GM18517 (cell line): Measurements from ENCODE around the gene CST5.
A peak's percentile ranks its signal among the peaks of the same experiment; 100 is the strongest.
"Not testable (repeated sequence)": the region's sequence is repeated elsewhere in the genome, so short reads cannot be mapped to it uniquely, and the experiment has no call there.

Experiments
- ATAC-seq: cut with Tn5 transposase; IDR thresholded peaks from one replicate; pipeline ENCODE4 v1.9.1; 2021; ENCODE audit warnings: mild to moderate bottlenecking, moderate library complexity; ENCODE audit not compliant: unreplicated experiment

CST5 gene

GRCh38 chr20:23890867-23891266, 11.3 kb upstream of the CST5 start:
- ATAC-seq = not testable (repeated sequence)

DNA sequence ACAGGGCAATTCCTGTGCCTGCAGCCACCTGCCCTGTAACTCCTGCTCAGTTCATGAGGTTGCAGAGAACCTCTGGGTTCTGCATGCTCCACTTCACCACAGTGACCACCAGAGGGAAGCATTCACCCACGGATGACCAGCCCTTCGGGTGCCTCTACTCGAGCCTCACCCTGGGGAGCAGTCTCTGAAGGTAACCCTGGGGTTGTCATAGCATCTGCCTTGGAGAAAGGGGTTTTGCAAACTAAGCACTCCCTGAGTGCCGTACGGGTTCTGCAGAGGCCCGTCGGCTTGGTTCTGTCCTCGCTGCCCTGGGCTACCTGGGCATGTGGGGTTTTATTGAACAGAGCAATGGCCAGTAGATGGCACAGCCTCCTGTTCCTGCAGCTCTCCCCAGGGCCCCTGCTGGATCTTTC, 10.2 kb upstream of the CST5 start:
- ATAC-seq = peak; percentile 66

DNA sequence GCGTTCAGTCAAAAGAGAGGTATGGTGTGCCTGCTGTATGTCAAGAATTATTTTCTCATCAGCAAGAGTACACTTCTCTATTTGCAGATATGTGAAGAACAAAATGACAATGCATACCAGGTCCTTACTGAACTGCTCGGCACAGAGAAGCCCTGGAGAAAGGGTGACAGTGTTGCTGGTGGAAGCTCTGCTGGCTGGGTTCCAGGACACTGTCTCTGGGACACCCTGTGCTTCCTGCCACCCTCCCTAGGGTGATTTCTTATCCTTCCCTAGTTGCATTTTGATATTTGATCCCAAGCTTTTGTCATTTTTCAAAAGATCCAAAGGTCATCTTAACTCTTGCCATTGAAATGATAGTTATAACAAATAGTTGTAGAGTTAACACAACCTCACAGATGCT, 8.3 kb upstream of the CST5 start:
- ATAC-seq = no peak

GRCh38 chr20:23884771-23885162, 5.2 kb upstream of the CST5 start:
- no peak for ATAC-seq

DNA sequence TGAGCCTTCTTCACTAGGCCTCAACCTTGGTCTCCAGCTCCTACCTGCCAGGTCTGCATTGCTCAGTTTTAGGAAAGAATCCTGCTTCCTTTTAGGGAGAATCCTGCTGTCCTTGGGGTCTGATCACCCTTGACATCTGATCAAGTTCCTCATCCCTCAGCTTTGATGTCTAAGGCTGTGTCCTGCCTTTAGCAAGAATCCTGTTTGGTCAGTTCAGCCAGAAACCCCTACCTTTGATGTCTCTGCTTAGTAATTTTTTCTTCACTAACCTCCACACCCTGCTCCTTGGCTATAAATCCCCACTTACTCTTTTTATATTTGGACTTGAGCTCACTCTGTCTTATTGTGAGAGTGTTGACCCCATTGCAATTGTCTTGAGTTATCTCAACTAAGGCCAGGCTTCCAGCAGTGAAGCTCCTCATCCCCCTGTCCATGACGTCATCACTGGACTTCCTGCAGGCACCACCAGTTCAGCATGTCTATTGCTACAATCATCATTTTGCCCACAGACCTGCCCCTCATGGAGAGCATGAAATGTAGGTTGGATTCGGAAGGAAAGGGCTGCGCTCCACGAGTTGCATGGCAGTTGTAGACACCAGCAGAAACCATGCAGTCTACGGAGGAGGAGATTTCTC, 4.7 kb upstream of the CST5 start:
- ATAC-seq = no peak

DNA sequence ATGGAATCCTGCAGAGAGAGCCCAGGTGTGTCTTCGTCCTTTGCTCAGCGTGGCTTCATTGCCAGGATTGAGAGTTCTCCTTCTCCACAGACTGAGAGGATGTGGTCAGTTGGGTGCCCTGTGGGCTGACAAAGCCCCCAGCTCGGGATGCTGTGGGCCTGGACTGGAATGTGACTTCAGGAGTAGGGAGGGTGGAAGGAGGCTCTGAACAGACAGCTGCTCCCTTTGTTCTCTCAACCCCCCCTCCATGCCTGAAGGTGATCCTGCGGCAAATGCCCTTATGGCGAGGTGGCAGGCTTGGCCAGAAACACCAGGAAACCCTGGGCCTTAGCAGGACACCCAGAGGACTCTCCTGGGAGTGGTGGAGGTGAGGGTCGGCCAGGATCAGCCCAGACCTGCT, 1.8 kb upstream of the CST5 start:
- no peak for ATAC-seq

DNA sequence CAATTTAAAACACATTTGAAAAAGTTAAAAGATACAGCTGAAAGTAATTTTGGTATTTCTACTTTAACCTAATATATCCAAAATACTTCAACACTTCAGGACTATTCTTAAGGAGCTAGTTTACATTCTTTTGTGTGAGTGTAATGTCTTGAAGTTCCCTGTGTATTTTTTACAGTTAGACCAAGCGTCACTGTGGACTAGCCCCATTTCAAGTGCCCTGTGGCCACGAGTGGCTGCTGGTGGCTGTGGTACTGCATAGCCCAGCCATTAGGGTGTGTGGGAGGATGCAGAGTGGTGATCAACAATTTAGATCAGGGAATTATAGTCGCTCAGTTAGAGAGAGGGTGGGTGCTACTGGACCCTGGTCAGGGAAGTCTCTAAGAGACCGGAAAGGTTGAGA, 869 bp upstream of the CST5 start:
- no peak for ATAC-seq

- no peak for ATAC-seq
These were observed 345 bp upstream of the CST5 start for GRCh38 chr20:23879811-23880374.

DNA sequence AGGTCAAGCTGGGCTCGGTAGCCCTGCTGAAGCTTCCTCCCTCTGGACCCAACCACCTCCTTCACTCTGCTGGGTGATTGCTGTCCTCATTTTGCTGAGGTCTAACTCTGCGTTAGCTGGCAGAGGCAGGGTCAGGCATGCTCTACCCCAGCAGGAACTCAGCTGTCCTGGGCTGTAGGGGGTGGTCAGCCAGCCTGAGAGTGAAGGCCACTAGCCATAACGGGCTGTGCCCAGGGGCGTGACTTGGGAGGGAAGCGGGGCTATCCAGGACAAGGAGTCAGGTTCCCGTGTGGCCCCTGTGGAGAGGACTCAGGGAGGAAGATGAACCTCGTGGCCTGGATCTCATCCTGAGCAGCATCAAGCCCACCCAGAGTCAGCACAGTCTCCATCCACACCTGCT, 761 bp downstream of the CST5 start:
- no peak for ATAC-seq

DNA sequence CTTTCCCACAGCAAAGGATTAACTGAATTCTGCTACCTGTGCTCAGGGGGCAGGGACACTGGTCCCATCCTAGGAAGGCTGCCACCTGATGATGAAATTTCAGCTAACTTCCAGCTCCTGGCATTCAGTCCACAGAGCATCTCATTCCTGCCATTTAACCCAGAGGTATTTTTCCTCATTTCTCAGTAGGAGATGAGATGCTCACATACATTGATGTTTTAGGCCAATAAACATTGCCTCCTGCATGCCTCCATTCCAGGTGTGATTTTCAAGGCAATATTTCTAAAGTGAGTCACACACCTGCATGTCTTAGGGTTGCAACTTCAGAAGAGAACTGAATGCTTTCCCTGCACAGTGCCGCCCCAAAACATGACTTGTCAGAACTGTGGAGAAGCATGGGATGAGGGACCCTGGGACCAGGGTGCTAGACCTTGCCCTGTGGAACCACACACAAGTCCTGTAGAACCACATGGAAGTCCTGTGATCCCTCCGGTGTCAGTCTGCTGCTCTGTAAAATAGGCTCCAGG, 1.5 kb downstream of the CST5 start:
- ATAC-seq = not testable (repeated sequence)

- no peak for ATAC-seq
These were observed 2.0 kb downstream of the CST5 start for GRCh38 chr20:23877524-23877923.

- ATAC-seq = no peak
These were observed 3.8 kb downstream of the CST5 start for GRCh38 chr20:23875606-23876237.

DNA sequence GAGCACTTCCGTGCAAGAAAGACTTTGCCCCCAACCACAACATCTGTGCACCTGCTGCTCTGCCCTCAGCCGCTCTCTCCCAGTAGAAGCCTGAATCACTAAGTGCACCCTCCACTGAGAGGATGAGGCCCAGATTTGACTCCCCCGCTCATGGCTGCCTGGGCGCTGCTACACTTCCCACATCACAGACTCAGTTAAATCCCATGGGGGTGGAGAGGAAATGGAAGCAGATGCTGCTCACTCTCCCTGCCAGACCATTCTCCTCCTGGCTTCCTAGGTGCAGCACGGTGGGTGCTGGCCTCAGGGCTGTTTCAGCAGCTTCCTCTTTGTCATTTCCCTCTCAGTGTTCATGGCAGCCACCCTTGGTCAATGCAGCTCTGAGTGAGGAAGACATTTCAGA, 4.8 kb downstream of the CST5 start:
- ATAC-seq = no peak

- no peak for ATAC-seq
These were observed 6.1 kb downstream of the CST5 start for GRCh38 chr20:23873370-23874015.

- no peak for ATAC-seq
These were observed 7.5 kb downstream of the CST5 start for GRCh38 chr20:23872065-23872464.

DNA sequence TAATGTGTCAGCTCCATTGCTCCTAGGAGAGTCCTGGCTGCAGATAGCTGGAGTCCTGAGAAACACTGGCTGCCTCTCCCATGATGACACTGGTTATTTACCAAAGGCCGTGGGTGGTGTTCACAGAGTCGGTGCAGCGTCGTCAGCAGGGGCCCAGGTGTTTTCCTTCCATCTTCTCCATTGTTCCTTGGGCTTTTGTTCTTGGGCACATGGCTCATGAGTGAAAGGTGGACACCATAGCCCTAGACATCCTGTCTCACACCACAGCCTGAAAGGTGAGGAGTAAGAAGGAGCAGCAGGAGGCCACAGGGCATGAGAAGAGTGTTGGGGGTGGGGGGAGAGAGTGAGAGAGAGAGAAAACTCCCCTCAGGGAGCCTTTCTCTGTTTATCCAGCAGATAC, 9.1 kb downstream of the CST5 start:
- ATAC-seq = no peak

DNA sequence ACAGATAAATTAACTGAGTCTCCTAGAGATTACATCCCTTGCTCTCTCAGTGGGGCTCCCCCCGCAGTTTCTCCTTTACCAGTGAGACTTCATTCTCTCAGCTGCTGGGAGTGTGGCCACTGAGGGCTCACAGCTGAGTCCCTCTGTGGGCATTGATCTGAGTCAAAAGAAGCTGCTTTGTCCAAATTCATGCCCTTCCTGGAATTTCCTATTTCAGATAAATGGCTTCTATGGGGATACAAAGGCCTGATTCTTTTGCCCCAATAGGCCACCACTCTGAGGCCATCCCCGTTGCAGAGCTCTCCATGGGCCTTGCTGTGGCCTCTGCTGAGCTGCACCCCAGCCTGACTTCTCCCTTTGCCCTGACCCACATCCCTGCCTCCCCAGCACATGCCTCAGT, 10.0 kb downstream of the CST5 start:
- no peak for ATAC-seq

GRCh38 chr20:23868321-23868720, 11.2 kb downstream of the CST5 start:
- ATAC-seq = no peak

DNA sequence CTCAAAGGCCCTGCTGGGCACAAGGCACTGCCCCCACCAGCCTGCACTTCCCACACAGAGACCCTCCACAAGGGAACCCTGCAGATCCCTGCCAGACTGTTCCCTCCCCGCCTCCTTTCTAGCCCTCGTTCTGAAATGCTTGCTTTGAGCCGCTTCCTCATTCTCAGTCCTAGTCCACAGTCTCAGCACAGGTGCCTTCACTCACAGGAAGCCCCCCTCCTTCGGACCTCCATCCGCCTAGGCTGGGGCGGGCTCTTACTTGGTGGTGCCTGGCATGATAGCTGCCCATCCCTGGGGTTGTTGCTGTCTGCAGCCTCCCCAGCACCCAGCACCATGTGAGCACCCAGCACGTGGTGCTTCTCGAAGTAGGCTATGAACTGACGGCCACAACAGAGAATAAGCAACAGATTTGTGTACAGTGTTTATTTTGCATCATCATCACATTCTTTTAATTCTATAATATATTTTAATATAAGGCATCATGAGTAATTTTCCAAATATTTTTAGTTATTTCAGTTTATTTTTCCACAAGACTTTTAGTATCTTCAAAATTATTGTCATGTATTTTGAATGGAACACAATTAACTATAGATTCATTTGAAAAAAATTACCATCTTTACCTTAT, 12.3 kb downstream of the CST5 start:
- no peak for ATAC-seq

- ATAC-seq = not testable (repeated sequence)
These were observed 18.8 kb downstream of the CST5 start for GRCh38 chr20:23860771-23861170.

GRCh38 chr20:23857962-23858595, 21.5 kb downstream of the CST5 start:
- ATAC-seq = no peak
